Fibroblast of the aortic adventitia (primary cell): ENCODE data around the gene ACOT11. TPM values are rescaled to one million over a fixed set of nuclear protein-coding genes. Genes with fewer than 3 reads are reported as not detected.
A peak's percentile ranks its signal among the peaks of the same experiment; 100 is the strongest.

ENCODE experiments used
- DNase-seq: peaks from one replicate; pipeline ENCODE4 v3.0.0-alpha.2; 2010; ENCODE audit warnings: low read depth
- H3K4me3 ChIP-seq: 2 replicates; pipeline ENCODE4 v1.5.1; 2011; ENCODE audit warnings: low read depth, mild to moderate bottlenecking, control low read depth, low read length, moderate library complexity
- CTCF ChIP-seq: IDR thresholded peaks from 2 replicates; pipeline ENCODE4 v1.5.1; 2011; ENCODE audit warnings: mild to moderate bottlenecking, low read length, control low read depth, inconsistent platforms; ENCODE audit not compliant: insufficient read depth
- total RNA-seq: library from RNA; depleted of rRNA; stranded (reverse); fragments of >200 nt; gene quantifications from 2 replicates; pipeline ENCODE4 v1.2.3, GENCODE V29; 2012; ENCODE audit warnings: low replicate concordance

Gene ACOT11
- total RNA-seq, 1 donor = 3.9 TPM

- no peak overlapping the region for H3K4me3 ChIP-seq
- TF ChIP-seq CTCF = no peak
Measured at GRCh38 chr1:54581621-54582035, 33.6 kb downstream of the ACOT11 start.

DNA sequence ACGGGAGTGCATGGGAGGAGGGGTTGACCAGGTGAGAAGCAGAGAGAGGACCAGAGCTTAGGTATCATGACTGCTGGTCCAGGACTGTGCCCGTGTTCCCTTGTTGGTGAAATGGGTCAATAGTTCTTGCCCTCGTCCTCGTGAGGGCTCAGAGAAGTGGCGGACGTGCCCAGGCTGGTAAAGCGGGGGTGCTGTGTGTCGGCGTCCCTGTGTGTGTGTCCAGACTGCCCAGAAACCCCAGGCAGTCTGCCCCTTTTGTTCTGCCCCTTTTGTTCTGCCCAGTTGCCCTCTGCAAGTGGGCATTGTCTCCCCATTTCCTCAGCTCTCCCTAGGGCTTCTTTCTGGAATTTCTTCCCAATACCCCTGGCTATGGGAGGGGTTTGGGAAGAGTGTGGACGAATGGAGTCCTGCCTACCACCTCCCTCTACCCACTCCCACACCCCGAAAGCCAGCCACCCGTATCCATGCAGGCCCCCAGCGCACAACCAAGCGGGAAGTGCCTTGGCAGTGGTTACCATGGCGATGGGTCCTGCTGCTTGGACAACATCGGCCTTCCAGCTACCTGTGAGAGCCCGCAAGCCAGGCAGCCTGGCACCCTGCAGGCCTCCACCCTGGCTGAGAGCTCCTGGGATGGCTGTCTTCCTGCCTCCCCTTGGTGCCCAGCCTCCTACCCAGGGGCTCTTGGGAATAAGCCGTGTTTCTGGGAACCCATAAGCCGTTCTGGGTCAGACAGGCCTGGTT is 34.7 kb downstream of the ACOT11 start:
- no peak for TF ChIP-seq CTCF
- H3K4me3 ChIP-seq = no peak overlapping the region

More at GRCh38 chr1:54581621-54582035, 33.6 kb downstream of the ACOT11 start:
- peak; percentile 90 for DNase-seq

GRCh38 chr1:54583307-54583686 is 35.3 kb downstream of the ACOT11 start:
- TF ChIP-seq CTCF = no peak
- H3K4me3 ChIP-seq = no peak overlapping the region
- no peak for DNase-seq

More for the DNA sequence above, 34.7 kb downstream of the ACOT11 start:
- no peak for DNase-seq

- no peak overlapping the region for H3K4me3 ChIP-seq
- no peak for TF ChIP-seq CTCF
- DNase-seq = no peak
Measured at GRCh38 chr1:54583871-54584270, 35.8 kb downstream of the ACOT11 start.

DNA sequence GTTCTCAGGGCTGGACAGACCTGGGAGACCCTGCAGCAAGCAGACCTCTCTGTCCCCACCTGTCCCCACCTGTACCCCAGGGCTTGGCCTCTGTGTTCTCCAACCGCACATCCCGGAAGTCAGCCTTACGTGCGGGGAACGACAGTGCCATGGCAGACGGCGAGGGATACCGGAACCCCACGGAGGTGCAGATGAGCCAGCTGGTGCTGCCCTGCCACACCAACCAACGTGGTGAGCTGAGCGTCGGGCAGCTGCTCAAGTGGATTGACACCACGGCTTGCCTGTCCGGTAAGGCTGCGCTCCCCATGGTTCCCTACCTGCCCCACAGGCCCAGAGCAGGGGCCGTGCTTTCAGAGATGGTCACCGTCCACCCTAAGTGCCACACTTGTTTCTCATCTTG is 36.5 kb downstream of the ACOT11 start:
- no peak for TF ChIP-seq CTCF
- DNase-seq = no peak
- no peak overlapping the region for H3K4me3 ChIP-seq

DNA sequence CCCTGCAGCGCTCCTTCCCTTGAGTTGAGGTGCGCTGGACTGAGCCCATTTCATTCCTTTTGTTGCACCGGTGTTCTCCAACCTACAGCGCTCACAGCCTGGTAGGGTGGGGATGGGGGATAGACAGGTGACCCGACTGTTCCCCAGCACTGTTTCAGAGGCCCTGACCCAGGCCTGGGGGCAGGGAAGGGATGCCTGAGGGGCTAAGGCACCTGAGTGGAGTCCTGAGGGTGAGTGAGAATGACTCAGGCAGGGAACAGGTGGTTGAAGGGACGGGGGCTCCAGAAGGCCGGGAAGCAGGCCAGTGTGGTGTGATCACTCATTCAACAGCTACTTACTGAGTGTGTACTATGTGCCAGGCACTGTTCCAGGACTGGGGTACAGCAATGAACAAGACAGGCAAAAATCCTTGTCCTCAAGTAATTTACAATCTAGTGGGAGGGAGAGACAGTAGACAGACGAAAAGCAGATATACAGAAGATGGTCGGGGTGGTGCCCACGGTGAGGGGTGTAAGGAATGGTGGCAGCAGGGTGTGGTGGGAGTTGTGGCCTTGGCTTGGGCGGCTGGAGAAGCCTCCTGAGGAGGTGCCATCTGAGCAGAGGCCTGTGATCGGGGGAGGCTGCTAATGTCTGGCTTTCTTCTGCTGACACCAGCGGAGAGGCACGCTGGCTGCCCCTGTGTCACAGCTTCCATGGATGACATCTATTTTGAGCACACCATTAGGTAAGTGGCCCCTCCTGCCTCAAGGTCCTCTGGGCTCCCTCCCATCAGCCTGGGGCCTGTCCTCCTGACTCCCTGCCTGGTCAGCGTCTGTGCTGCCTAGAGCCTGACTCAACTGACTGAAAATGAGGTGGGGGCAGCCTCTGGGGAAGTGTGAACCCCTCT is 37.4 kb downstream of the ACOT11 start:
- DNase-seq = no peak

More for the DNA sequence above, 37.4 kb downstream of the ACOT11 start:
- no peak for TF ChIP-seq CTCF
- no peak overlapping the region for H3K4me3 ChIP-seq
